ENCODE results near the gene EVC2. TPM values are rescaled to one million over a fixed set of nuclear protein-coding genes. Genes with fewer than 3 reads are reported as not detected.

EVC2 gene
- total and polyA plus RNA-seq, 2 of the 13 experiments (the other 11 are each of a cell fraction or from before 2014, with no cell fraction given): not detected

DNA sequence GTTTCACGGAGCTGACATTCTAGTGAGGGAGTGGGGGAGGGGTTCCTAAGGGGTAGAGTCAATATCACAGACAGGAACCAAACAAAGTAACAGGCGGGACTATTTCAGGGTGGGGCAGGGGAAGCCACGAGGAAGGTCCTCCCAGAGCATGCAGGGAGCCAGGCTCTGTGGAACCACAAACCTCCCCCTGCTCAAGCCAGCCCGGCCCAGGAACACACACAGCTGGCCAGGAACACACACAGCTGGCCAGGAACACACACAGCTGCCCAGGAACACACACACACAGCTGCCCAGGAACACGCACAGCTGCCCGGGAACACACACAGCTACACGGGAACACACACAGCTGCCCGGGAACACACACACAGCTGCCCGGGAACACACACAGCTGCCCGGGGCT, 24.8 kb downstream of the EVC2 start:
- WGBS (ENCODE audit: low lambda C conversion rate): 60% methylated on average over 8 of the region's 10 CpGs
- Histone ChIP-seq H3K9me3 (ENCODE audit: low read length) (no peaks in the 10 kb centered on the region), H3K79me2 (ENCODE audit: insufficient read depth, low read length) (no peaks in the 10 kb centered on the region), H3K27ac (ENCODE audit: extremely low read length, insufficient read depth, low read length) (no peak overlapping the region), H3K4me2 (ENCODE audit: low read depth, low read length) (no peak overlapping the region), H3K4me3 (replicated peaks in 1 of 3; ENCODE audit: insufficient read depth in 1 of 3, low read depth in 2 of 3, low read length in 3 of 3) (no peak overlapping the region), H4K20me1 (ENCODE audit: insufficient read depth, low read length) (no peaks in the 10 kb centered on the region), H3K4me1 (ENCODE audit: insufficient read depth, low read length) (no peaks in the 10 kb centered on the region), H2AFZ (ENCODE audit: low read length) (no peak overlapping the region), H3K36me3 (replicated peaks in 1 of 2; ENCODE audit: control insufficient read depth in 1 of 2, insufficient read depth in 2 of 2, low read length in 2 of 2) (no peaks in the 10 kb centered on the region), H3K9ac (ENCODE audit: insufficient read depth, low read depth, low read length) (no peak overlapping the region), H3K27me3 (ENCODE audit: control insufficient read depth in 1 of 2, insufficient read depth in 2 of 2, low read length in 2 of 2) (peaks cover 0 to 12% of the 10 kb centered on the region in 2 experiments; a peak in 2 of 5 replicates)
- CTCF ChIA-PET (ENCODE audit: low intra/inter-chr PET ratio, low total read pairs): no interaction called here
- POLR2A ChIA-PET: no interaction called here
- FAIRE-seq (no peak), DNase-seq (ENCODE audit: low spot score) (no peak), ATAC-seq (no peak; the same call in 2 of the 3 replicates)
- no TSS peak for BruUV-seq (replicated peaks)
- intact Hi-C loops (cut with micrococcal nuclease; ENCODE audit: unreplicated experiment): no loop called here
- in situ Hi-C loops (cut with HindIII; ENCODE audit: extremely low pct_ligation_motif_present, low pct_unique_long_range_greater_than_20kb): no loop called here
- no peak for TF ChIP-seq TCF7 (IDR thresholded peaks at IDR 0.05; ENCODE audit: low read depth)
- TF ChIP-seq, protein P1, sequence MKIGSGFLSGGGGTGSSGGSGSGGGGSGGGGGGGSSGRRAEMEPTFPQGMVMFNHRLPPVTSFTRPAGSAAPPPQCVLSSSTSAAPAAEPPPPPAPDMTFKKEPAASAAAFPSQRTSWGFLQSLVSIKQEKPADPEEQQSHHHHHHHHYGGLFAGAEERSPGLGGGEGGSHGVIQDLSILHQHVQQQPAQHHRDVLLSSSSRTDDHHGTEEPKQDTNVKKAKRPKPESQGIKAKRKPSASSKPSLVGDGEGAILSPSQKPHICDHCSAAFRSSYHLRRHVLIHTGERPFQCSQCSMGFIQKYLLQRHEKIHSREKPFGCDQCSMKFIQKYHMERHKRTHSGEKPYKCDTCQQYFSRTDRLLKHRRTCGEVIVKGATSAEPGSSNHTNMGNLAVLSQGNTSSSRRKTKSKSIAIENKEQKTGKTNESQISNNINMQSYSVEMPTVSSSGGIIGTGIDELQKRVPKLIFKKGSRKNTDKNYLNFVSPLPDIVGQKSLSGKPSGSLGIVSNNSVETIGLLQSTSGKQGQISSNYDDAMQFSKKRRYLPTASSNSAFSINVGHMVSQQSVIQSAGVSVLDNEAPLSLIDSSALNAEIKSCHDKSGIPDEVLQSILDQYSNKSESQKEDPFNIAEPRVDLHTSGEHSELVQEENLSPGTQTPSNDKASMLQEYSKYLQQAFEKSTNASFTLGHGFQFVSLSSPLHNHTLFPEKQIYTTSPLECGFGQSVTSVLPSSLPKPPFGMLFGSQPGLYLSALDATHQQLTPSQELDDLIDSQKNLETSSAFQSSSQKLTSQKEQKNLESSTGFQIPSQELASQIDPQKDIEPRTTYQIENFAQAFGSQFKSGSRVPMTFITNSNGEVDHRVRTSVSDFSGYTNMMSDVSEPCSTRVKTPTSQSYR (CRISPR knock-in tag; IDR thresholded peaks at IDR 0.05; ENCODE audit: borderline replicate concordance): peak; percentile 31; the same call in 1 of the 2 replicates
- TF ChIP-seq, protein P2, sequence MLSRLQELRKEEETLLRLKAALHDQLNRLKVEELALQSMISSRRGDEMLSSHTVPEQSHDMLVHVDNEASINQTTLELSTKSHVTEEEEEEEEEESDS (CRISPR knock-in tag; IDR thresholded peaks at IDR 0.05; ENCODE audit: borderline replicate concordance): no peak

DNA sequence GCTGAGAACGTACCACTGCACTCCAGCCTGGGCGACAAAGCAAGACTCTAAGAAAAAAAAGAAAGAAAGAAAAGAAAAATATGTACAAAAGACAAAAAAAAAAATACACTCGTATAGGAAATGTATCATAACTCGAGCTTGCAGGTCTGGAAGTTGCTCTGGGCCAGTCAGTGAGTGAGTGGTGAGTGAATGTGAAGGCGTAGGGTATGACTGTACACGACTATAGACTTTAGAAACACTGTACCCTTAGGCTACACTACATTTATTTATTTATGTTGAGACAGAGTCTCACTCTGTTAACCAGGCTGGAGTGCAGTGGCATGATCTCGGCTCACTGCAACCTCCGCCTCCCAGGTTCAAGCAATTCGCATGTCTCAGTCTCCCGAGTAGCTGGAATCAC, 29.4 kb downstream of the EVC2 start:
- Histone ChIP-seq H3K4me3 (replicated peaks in 1 of 3; ENCODE audit: insufficient read depth in 1 of 3, low read depth in 2 of 3, low read length in 3 of 3) (no peak overlapping the region), H3K36me3 (replicated peaks in 1 of 2; ENCODE audit: control insufficient read depth in 1 of 2, insufficient read depth in 2 of 2, low read length in 2 of 2) (no peaks in the 10 kb centered on the region), H3K27ac (ENCODE audit: extremely low read length, insufficient read depth, low read length) (no peak overlapping the region), H3K9me3 (ENCODE audit: low read length) (no peaks in the 10 kb centered on the region), H3K4me1 (ENCODE audit: insufficient read depth, low read length) (no peaks in the 10 kb centered on the region), H3K79me2 (ENCODE audit: insufficient read depth, low read length) (no peaks in the 10 kb centered on the region), H3K4me2 (ENCODE audit: low read depth, low read length) (no peak overlapping the region), H3K9ac (ENCODE audit: insufficient read depth, low read depth, low read length) (no peak overlapping the region), H4K20me1 (ENCODE audit: insufficient read depth, low read length) (no peaks in the 10 kb centered on the region), H3K27me3 (ENCODE audit: control insufficient read depth in 1 of 2, insufficient read depth in 2 of 2, low read length in 2 of 2) (peaks cover 0 to 6% of the 10 kb centered on the region in 2 experiments; a peak in 2 of 5 replicates), H2AFZ (ENCODE audit: low read length) (no peak overlapping the region)
- TF ChIP-seq ATAD3A (CRISPR knock-in tag; IDR thresholded peaks at IDR 0.05): no peak
- no peak for TF ChIP-seq RFXAP (CRISPR knock-in tag; IDR thresholded peaks at IDR 0.05; ENCODE audit: borderline replicate concordance)
- TF ChIP-seq, protein P3, sequence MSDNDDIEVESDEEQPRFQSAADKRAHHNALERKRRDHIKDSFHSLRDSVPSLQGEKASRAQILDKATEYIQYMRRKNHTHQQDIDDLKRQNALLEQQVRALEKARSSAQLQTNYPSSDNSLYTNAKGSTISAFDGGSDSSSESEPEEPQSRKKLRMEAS (IDR thresholded peaks at IDR 0.05): no peak
- no peak for TF ChIP-seq ZNF761 (CRISPR knock-in tag; conservative IDR thresholded peaks at IDR 0.05)
- intact Hi-C loops (cut with micrococcal nuclease; ENCODE audit: unreplicated experiment) (no loop called here), in situ Hi-C loops (cut with HindIII; ENCODE audit: extremely low pct_ligation_motif_present, low pct_unique_long_range_greater_than_20kb) (no loop called here)
- POLR2A ChIA-PET: no interaction called here
- no peak for DNase-seq (ENCODE audit: low spot score)
- CTCF ChIA-PET (ENCODE audit: low intra/inter-chr PET ratio, low total read pairs): no interaction called here
- WGBS (ENCODE audit: low lambda C conversion rate): 33% methylated on average over 10 of the region's 10 CpGs
- BruUV-seq (replicated peaks): no TSS peak
- no peak for FAIRE-seq
- ATAC-seq: no peak
